Left ventricle myocardium superior (tissue), 1 donor: ENCODE data around the gene NFATC2. TPM values are rescaled to one million over a fixed set of nuclear protein-coding genes. Genes with fewer than 3 reads are reported as not detected.
A peak's percentile ranks its signal among the peaks of the same experiment; 100 is the strongest.
"Not testable (repeated sequence)": the region's sequence is repeated elsewhere in the genome, so short reads cannot be mapped to it uniquely, and the experiment has no call there.

Source experiments
- ATAC-seq: fragments of 200-7000 bp; cut with Tn5 transposase; one replicate; pipeline ENCODE4 v1.9.1; 2020; ENCODE audit warnings: mild to moderate bottlenecking, moderate library complexity
- DNase-seq: peaks from one replicate; pipeline ENCODE4 v3.0.0-alpha.2; 2020
- intact Hi-C: fragments of 100-400 bp; cut with micrococcal nuclease; formaldehyde crosslinking; loops from one replicate; pipeline ENCODE4 v1.11.0; 2022
- total RNA-seq: library from RNA; stranded (reverse); fragmentation: NEBNext Ultra II Directional; extraction: Animal tissue kit (Norgen Biotek cat#: 25700); gene quantifications from one replicate; pipeline ENCODE4 v1.2.1, GENCODE V29; 2021
- donor health status: DM: no; HTN: yes; CAD: no; lungs with severe emphysema.

Gene NFATC2
- total RNA-seq, 1 donor from 2014 or later, result 2.3 TPM

DNA sequence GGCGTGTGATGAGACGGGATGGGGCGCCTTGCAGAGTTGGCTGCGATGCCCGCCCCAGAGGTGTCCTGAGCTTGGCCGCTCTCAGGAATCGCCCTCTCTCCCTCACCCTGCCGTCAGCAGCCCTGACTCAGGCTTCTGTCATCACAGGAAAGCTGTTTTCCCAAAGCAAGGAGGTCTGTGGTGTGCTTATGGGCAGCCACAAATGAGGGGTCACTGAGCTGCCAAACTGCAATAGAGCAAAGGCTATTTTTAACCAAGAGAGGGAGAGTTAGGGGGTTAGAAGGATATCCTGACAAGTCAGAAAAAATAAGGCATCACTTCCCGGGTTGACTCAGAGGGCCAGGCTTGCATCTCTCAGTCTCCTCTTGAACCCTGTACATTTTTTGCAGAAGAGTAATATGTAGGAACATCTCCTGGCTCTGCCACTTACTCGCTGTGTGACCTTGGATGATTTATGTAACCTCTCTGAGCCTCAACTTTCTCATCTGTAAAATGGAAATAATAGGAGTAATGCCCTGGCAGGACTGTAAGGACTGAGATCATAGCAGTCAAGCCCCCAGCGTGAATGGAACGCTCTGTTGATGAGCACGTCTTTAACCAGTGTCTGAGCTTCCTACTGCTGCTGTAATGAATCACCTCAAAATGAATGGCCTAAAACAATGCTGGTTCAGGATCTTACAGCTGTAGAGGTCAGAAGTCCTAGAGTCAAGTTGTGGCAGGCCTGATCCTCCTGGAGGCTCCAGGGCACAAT, 181.9 kb downstream of the NFATC2 start:
- DNase-seq (no peak), ATAC-seq (no peak)
- intact Hi-C loops, result no loop called here

DNA sequence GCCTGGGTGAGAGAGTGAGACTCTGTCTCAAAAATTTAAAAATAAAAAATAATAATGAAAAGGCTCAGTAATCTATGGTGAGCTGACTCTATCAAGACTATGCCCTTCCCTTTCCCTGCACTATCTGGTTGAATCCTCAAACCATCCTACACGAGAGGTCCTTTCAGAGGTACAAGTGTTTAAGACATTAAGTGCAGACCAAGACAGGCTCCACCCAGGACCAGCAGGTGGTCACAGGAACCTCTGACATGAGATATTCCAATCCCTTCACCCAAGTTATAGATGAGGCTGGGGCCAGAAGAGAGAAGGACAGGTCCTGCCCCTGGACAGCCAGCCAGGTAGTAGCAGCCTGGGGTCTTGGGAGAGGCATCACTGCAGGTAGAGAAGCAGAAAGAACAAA, 182.6 kb downstream of the NFATC2 start:
- DNase-seq, result no peak
- no peak for ATAC-seq
- intact Hi-C loops, result no loop called here

DNA sequence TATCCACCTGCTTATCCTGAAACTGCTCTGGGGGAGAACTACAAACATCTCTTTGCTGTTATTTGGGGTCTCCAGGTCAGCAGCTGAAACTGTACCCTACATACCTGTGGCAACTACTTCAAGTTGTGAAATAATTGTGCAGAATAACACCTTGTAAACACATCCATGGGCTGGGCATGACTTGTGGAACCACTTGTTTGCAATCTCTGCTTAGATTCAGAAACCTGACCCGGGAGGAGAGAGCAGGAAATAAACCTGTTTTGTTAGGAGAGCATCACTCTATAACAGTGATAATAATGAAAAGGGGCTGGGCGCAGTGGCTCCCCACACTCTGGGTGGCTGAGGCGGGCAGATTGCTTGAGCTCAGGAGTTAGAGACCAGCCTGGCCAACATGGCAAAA, 183.1 kb downstream of the NFATC2 start:
- ATAC-seq (no peak), DNase-seq (no peak)
- intact Hi-C loops, result no loop called here

DNA sequence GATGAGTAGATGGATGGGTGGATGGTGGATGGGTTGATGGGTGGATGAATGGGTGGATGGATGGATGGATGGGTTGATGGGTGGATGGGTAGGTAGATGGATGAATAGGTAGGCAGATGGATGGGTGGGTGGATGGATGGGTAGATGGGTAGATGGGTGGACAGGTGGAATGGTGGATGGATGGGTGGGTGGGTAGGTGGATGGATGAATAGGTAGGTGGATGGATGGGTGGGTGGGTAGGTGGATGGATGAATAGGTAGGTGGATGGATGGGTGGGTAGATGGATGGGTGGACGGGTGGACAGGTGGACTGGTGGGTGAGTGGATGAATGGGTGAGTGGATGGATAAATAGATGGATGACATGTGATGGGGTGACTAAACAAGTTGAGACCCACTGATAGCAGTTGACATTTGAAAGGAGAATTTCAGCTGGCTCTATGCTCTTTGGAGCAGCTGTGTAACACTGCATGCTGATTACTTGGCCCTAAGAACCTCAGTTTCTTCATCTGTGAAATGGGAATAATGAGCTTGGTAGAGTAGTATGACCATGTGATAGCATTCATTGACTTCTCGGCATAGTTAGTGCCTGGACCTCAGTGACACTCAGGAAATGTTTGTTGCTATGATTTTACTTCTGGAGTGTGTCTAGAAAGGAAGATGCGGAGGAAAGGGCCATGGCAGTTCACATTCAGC, 184.3 kb downstream of the NFATC2 start:
- ATAC-seq (no peak), DNase-seq (no peak)
- intact Hi-C loops, result no loop called here

DNA sequence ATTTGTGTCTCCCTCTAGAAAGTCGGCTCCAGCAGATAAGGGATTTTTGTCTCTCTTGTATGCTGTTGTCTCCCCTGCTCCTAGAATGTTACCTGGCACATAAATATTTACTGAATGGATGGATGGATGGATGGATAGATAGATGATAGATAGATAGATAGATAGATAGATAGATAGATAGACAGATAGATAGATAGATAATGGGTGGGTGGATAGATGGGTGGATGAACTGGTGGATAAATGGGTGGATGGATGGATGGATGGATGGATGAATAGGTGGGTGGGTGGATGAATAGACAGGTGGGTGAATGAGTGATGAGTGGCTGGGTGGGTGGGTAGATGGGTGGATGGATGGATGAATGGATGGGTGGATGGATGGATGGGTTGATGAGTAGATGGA, 185.0 kb downstream of the NFATC2 start:
- intact Hi-C loops, result no loop called here
- ATAC-seq (no peak), DNase-seq (no peak)

DNA sequence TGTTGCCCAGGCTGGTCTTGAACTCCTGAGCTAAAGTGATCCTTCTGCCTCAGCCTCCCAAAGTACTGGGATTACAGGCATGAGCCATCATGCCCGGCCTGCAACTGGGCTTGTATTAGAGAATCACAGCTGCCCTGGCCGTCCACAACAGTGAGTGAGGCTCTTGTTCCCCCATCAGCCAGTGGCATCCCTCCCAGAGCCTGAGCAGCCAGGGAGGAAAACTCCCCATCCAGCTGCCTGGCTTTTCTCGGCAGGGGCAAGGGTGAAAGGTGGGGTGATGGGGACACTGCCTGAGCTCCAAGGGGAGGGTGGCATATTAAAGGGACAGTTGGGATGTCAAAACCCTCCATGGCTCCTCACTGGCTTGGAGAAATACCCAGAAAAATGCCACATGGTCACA, 185.6 kb downstream of the NFATC2 start:
- DNase-seq (no peak), ATAC-seq (no peak)
- intact Hi-C loops, result no loop called here

DNA sequence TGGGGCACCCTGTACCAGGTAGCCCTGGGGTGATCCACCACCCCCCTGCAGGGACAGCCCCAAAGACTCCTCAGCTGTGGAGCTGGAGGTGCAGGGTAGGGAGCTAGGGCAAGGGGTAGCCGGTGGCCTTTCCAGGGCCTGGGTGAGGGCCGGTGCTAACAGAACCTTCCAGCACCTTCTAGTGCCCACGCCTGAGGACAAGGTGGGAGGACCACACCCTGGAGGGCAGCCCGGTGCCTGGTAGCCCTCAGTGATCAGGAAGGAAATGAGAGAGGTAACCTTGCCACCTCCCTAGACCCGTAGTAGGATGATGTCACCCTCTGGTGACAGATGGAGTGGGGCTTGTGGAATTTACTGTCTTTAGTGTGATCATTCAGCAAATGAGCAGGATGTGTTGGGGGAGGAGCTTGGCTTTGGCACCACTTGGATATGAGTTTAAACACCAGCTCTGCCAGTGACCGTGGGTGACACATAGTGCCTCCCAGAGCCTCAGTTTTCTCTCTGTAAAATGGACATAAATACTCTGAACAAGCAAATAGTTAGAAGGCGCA, 187.7 kb downstream of the NFATC2 start:
- ATAC-seq, result no peak

DNA sequence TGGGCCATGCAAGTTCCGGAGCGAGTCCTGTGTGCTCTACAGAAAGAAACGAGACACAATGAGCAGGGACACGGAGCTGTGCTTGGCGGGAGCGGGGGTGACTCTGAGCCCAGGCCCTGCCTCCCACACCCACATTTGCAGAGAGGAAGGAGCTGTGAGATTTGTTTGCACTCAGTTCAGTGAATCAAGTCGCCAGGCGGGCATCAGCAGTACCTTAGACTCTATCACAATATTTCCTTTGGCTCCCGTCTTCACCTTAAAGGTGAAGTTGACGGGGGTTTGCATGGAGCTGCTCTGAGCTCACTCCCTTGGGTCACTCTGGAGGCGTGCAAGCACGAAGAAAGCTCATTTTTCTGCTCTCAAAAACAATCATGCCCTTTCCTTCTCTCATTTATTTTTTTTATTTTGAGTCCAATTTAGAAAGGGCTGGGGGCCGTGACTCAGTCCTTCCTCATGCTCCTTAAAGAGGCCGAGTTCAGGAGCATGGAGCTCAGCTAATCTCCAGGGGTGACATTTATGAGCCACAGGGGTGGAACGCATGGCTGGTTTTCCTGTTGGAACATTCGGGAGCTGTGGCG, 188.2 kb downstream of the NFATC2 start:
- no peak for DNase-seq
- no peak for ATAC-seq
- intact Hi-C loops, result no loop called here

More for the DNA sequence above, 187.7 kb downstream of the NFATC2 start:
- intact Hi-C loops, result no loop called here
- DNase-seq, result no peak

DNA sequence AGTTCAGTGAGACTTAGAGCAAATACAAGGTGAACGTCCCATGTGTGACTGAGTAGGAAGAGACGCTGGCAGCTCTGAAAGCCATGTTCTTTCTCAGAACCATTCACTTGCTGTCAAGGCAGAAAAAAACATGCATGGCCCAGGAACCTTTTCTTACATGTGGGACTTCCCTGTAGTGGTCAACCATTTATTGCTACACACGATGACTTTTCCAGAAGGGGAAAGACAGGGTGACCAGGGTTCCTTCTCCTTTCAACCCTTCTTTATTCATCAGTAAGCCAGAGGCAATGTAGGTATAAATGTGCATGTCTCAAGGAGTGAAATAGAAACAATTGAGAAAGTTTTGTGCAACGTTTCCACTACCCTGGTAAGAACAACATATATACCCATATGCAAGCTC, 189.0 kb downstream of the NFATC2 start:
- intact Hi-C loops, result no loop called here
- DNase-seq, result no peak
- no peak for ATAC-seq

DNA sequence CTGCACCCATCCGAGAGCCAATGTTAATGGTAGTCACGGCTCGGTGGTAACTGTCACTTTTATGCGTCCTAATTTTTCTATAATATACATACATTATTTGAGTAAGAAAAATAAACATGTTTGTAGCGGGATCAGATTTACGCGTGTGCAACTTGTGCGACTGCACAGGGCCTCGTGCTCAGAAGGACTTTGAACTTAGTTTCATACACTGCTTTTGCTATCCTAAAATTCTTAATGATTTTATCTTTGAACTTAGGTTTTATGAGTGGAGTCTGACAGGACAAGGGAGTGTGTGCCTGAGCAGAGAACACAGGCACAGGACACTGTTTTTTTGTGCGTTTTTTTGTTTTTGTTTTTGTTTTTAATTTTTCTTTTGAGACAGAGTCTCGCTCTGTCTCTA, 189.7 kb downstream of the NFATC2 start:
- ATAC-seq (no peak), DNase-seq (no peak)
- intact Hi-C loops, result no loop called here

DNA sequence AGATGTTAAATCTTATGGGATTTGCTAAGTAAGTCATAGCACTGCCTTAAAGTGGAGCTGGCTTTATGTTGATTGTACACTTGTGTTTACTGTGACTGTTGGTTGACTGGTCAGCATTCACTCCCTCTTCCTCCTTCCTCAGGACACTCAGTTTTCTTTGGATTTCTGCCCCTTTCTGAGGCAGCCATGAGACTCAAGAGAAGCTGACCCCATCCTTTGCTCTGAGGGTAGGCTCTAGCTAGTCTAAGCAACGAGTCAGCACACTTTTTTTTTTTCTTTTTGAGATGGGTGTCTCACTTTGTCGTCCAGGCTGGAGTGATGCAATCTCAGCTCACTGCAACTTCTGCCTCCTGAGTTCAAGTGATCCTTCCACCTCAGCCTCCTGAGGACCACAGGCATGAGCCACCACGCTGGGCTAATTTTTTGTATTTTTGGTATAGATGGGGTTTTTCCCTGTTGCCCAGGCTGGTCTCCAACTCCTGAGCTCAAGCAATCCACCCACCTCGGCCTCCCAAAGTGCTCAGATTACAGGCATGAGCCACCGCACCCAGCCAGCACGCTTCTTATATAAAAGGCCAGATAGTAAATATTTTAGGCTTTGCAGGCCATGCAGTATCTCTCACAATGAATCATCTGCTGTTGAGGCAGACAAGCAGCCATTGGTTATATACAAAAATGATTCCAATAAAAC, 191.4 kb downstream of the NFATC2 start:
- DNase-seq, result no peak
- intact Hi-C loops, result no loop called here
- no peak for ATAC-seq

DNA sequence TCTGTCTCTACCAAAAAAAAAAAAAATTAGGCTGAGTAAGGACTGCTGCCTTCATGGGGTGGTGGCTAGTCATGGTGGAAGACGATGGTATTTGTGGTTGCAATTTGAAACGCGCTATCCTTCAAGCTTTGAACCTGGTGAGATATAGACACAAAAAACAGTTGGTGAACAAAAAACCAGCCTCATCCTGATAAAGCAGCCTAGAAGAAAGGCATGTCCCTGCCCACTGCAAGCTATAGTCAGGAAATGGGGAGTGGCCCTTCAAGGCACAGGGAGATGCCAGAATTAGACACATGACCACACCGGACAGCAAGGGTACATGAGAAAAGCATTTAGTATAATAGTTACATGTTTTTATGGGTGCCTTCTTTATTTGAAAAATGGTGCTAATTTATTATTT, 193.6 kb downstream of the NFATC2 start:
- ATAC-seq (no peak), DNase-seq (no peak)

DNA sequence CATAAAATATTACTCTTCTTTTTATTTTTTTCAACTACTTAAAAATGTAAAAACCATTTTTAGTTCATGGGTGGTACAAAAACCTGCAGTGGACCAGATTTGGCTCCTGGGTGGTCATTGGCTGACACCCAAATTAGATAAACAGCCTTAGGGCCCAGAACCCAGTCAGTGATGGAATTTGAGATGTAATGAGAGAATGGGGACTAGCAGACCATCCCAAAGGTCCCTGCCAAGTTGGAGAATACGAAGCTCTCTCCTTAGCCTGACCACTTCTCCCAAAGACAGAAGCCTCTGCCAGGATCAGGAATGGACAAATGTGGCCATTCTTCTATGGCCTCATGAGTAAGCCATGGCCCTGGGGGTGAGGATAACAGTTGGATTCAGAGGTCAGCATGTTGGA, 194.7 kb downstream of the NFATC2 start:
- ATAC-seq (no peak), DNase-seq (no peak)
- intact Hi-C loops, result no loop called here

More for the DNA sequence above, 193.6 kb downstream of the NFATC2 start:
- intact Hi-C loops, result no loop called here

DNA sequence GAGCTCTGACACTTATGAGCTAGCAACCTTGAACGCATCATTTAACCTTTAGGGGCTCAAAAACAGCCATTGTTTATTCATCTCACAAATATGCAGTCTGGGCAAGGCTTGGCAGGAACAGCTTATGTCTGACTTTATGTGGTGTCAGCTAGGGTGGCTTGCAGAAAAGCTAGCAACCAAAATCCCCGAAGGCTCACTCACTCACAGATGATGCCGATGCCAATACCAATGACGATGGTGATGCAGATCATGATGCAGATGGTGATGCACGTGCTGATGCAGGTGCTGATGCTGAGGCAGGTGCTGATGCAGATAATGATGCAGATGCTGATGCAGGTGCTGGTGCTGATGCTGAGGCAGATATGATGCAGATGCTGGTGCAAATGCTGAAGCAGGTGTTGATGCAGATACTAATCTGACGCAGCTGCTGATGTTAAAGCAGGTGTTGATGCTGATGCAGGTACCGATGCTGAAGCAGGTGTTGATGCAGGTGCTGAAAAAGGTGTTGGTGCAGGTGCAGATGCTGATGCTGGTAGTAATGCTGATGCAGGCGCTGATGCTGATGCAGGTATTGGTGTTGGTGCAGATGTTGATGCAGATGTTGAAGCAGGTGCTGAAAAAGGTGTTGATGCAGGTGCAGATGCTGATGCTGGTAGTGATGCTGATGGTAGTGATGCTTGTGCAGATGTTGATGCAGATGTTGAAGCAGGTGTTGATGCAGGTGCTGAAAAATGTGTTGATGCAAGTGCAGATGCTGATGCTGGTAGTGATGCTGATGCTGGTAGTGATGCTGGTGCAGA, 195.6 kb downstream of the NFATC2 start:
- intact Hi-C loops, result no loop called here

DNA sequence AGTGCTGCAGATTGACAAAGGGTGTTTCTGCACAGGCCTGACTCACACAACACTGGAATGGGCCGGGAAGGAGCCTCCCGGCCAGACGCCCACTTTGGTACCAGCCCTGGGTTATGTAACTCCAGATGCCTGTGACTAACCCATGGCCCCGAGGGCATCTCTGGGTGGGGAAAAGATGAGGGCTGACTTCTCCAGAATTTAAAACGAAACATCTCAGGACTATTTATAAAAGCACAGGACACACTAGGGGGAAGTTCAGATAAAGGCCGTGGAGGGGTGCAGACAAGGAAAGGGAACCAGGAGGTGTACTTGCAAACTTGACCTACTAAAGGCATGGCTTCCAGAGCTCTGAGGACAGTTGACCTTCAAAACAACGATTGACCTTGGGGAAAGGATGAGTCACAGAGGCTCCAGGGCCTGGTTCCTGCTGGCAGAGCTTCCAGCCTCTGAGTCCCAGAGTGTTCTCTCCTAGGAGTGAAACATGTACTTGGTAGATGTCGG, 196.9 kb downstream of the NFATC2 start:
- intact Hi-C loops, result no loop called here
- ATAC-seq (peak; percentile 50), DNase-seq (no peak)

More for the DNA sequence above, 195.6 kb downstream of the NFATC2 start:
- no peak for ATAC-seq
- no peak for DNase-seq

DNA sequence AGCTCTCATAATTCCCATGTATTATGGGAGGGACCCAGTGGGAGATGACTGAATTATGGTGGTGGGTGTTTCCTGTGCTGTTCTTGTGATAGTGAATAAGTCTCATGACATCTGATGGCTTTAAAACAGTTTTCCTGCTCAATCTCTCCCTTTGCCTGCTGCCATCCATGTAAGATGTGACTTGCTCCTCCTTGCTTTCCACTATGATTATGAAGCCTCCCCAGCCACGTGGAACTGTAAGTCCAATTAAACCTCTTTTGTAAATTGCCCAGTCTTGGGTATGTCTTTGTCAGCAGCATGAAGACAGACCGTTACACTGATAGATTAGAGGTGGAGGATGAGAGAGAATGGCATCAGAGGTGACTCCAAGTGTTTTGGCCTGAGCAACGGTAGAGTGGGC, 198.7 kb downstream of the NFATC2 start:
- ATAC-seq, result not testable (repeated sequence)

DNA sequence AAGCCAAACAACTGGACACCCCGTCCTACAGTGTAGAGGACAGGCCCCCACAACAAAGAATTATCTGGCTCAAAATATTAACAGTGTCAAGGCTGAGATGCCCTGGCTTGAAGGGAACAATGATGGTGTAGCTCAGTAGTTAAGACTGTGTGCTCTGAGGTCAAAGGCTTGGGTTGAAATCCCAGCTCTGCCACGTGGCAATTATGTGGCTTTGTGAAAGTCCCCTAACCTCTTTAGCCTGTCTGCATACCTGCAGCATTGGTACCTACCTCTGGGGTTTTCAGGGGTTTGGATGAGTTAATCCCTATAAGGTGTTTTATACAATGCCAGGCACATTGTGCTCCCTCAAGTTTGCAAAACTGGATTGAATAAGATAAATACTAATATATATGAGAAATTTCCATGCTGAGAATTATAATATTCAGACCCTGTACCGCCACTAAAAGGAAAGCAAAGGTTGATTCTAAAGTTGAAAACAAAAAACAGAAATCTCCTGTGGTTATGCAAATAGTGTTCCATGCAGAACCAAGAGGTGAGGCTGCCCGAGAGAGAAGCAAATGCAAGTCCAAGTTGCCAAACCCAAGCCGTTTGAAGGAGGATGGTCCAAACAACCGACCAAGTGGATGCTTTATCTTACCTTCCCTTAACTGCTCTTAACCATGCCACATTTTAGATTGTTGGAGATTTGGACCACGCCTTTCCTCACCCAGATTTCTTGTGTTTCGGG, 199.8 kb downstream of the NFATC2 start:
- intact Hi-C loops, result no loop called here
- DNase-seq (no peak), ATAC-seq (no peak)

More for the DNA sequence above, 198.7 kb downstream of the NFATC2 start:
- DNase-seq, intact Hi-C loops: not testable (repeated sequence)

DNA sequence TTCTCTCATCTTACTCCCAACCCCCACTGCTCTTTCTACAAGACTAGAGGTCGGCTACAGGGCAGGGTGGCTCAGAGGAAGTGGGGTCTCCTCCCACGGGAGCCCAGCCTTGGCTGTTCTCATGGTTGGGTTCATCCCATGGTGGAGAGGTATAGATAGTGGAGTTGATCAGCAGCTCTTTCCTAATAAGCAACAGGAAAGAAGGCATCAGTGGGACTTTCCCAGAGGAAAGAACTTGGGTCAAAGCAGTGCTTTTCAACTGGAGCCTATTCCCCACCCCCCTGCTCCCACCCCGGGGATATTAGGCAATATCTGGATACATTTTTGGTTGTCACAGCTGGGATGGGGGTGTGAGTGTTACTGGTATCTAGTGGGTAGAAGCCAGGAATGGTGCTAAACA, 200.9 kb downstream of the NFATC2 start:
- DNase-seq, result no peak
- no peak for ATAC-seq
- intact Hi-C loops, result no loop called here
